ENCODE measurements around the gene CTSO.
"Not testable (repeated sequence)": the region's sequence is repeated elsewhere in the genome, so short reads cannot be mapped to it uniquely, and the experiment has no call there.

The CTSO gene

GRCh38 chr4:155904331-155904730 is 49.3 kb downstream of the CTSO start:
- DNase-seq, result no peak

- no peak for DNase-seq
Measured at GRCh38 chr4:155903453-155903852, 50.2 kb downstream of the CTSO start, which contains the start of gene TDO2. TDO2 (plus strand) TSS chr4:155903696; CDS start chr4:155903759, 63 bp downstream.

GRCh38 chr4:155901013-155901412 is 52.7 kb downstream of the CTSO start:
- DNase-seq, result no peak

GRCh38 chr4:155900381-155900780 is 53.3 kb downstream of the CTSO start:
- DNase-seq, result no peak

DNA sequence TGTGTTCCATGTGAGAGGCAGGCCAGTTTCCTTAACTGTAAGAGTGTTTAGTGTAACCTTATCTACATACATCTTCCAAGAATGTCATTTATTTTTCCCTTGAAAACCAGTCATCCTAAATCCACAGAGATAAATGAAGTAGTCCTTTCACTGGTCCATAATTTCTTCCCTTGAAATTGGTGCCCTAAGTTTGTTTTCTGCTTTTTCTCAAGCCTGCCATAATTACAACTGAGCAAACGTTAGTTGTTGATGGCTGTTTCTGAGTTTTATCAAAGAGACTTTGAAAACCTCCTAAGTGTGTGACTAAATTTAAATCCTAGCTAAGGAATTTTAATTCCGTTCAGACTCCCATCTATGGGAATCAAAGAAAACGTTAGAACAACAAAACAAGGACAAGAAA is 53.8 kb downstream of the CTSO start:
- DNase-seq, result no peak

DNA sequence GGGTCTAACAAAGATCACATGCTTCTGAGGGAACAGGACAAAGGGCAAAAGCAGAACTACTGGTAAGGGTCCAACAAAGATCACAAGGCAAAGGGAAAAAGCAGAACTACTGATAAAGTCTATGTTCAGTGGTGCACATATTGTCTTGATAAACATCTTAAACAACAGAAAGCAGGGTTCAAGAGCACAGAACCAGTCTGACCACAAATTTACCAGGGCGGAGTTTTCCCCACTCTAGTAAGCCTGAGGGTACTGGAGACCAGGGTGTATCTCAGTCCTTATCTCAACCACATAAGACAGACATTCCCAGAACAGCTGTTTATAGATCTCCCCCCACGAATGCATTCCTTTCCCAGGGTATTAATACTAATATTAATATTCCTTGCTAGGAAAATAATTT is 55.3 kb downstream of the CTSO start:
- DNase-seq, result not testable (repeated sequence)

GRCh38 chr4:155891058-155891457 is 62.6 kb downstream of the CTSO start:
- no peak for DNase-seq

- DNase-seq, result no peak
Measured at GRCh38 chr4:155889946-155890345, 63.7 kb downstream of the CTSO start.

DNA sequence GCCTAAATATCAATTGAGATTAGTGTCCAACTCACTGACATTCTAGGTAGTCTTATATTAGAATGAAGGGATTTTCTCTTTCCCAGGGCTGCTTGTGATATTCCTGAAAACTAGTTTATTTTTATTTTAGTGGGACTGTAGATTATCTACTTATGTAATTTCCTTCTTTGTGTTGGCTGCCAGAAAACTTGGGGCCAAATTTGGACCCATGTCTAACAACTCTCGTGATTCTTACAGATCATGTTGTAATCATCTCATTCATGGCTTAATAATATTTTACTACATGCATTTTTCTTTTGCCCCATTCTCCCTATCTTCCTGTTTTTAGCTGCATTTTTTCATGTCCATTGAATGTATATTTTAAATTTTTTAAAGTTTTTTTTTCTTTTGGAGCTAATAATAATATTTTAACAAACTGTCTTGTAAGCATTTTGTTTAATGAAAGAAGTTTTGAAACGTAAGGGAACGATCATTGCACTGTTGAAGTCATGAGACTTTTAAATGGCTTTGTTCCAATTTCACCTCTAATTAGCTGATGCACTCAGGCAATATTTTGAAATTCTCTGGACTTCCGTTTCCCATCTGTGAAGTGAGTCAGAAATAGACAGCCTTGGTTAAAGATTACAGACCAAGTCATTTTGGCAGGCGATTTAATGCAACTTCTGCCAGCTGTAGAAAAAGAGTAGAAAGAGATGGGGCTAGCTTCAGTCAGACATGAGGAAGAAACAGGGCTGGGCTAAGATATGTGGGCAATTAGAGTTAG is 64.5 kb downstream of the CTSO start:
- DNase-seq, result no peak

- DNase-seq, result no peak
Measured at GRCh38 chr4:155887847-155888570, 65.7 kb downstream of the CTSO start.

DNA sequence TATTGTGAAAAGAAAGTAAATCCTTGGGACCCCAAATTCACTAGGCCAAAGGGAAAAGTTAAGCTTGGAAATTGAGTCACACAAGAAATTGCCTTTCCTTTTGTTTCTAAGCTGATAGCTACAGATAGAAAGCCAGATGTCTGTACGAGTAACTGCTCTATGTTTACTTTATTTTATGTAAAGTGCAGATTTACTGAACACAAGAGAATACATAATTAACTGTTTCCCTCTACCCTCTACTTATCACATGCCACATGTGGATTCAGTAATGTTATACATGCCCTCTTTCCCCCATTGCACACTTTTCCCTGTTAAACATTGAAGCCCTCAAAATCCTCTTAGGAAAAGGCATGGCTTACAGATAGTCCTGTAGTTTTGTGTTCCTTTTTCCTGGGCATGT is 66.6 kb downstream of the CTSO start:
- no peak for DNase-seq

- no peak for DNase-seq
Measured at GRCh38 chr4:155885666-155886065, 68.0 kb downstream of the CTSO start.

DNA sequence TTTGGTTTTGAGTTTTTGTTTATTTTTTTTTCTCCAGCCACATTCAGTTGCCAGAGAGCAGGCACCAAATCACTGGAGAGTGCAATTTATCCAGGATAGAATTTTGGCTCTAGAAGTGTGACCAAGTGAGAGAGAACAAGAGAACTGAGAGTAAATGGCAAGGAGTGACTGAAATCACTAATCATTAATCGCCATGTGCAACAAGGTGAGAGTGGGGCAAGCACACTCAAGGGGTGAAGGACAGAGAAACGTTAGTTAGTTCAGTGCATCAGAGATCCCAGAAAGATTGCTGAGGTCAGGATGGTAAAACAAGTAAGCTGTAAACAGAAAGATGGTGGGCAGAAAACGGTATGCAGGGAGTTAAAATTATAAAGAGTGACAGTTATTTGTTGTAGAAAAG is 69.8 kb downstream of the CTSO start:
- DNase-seq, result no peak

- no peak for DNase-seq
Measured at GRCh38 chr4:155881555-155881954, 72.1 kb downstream of the CTSO start.

GRCh38 chr4:155879767-155880166 is 73.9 kb downstream of the CTSO start:
- DNase-seq, result no peak

DNA sequence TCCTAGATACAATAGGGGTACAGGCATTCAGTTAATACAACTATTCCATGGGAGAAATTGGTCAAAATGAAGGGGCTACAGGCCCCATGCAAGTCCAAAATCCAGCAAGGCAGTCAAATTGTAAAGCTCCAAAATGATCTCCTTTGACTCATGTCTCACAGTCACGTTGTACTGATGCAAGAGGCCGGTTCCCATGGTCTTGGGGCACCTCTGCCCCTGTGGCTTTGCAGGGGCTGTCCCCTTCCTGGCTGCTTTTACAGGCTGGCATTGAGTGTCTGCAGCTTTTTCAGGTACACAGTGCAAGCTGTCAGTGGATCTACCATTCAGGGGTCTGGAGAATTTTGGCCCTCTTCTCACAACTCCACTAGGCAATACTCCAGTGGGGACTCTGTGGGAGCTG is 75.1 kb downstream of the CTSO start:
- DNase-seq, result no peak

GRCh38 chr4:155877971-155878370 is 75.7 kb downstream of the CTSO start:
- DNase-seq, result no peak

DNA sequence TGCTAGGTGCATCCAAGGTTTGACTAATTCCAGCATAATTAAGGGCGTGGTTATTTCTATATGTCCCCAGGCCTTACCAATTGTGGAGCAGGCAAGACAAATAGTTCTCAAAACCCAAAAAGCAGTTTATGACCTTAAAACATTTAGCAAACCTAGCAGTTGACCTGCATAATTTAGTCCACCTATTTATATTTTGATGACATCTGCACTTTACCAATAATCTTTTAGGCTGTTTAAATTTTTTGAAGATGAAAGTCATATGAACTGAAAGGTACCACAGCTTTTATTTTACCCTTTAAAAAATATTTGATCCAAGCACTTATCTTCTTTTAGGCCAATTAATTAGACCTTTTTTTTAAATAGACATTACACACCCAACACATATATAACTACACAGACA is 77.8 kb downstream of the CTSO start:
- no peak for DNase-seq
